PC-9 (cell line): ENCODE results near the gene LUC7L3.

Experiments
- CTCF ChIP-seq: fragments of 200-600 bp; sonication (generic); conservative IDR thresholded peaks from 2 replicates; pipeline ENCODE4 v1.6.1; 2017; ENCODE audit warnings: mixed run types, antibody characterized with exemption, mild to moderate bottlenecking, moderate library complexity
- EZH2 ChIP-seq: fragments of 200-600 bp; sonication (generic); IDR thresholded peaks from 2 replicates; pipeline ENCODE4 v1.8.0; 2017; ENCODE audit warnings: antibody characterized with exemption, low read depth

GRCh38 chr17:50775926-50776325 is 56.5 kb downstream of the LUC7L3 start:
- no peak for TF ChIP-seq CTCF
- TF ChIP-seq EZH2: no peak
